GM23338 (cell line): ENCODE measurements around the gene WFDC6. TPM values are rescaled to one million over a fixed set of nuclear protein-coding genes. Genes with fewer than 3 reads are reported as not detected.
A peak's percentile ranks its signal among the peaks of the same experiment; 100 is the strongest.

Source experiments
- ATAC-seq: fragments of 200-7000 bp; cut with Tn5 transposase; 3 replicates; pipeline ENCODE4 v1.9.1; 2020
- DNase-seq: peaks from one replicate; pipeline ENCODE4 v3.0.0-alpha.2; 2015; ENCODE audit warnings: low spot score
- H2AFZ ChIP-seq: fragments of 200-600 bp; sonication (generic); 2 replicates; pipeline ENCODE4 v1.8.0; 2016; ENCODE audit warnings: antibody characterized with exemption, mild to moderate bottlenecking, moderate library complexity
- H3F3A ChIP-seq: fragments of 200-600 bp; sonication (generic); replicated peaks from 2 replicates; pipeline ENCODE4 v1.8.0; 2017; ENCODE audit warnings: antibody characterized with exemption, mixed run types, low read depth
- H3K27ac ChIP-seq: fragments of 200-600 bp; sonication (generic); 2 replicates; pipeline ENCODE4 v1.6.1; 2016; ENCODE audit warnings: low read depth
- H3K27me3 ChIP-seq: fragments of 200-600 bp; sonication (generic); 2 replicates; pipeline ENCODE4 v1.8.0; 2016; ENCODE audit warnings: mild to moderate bottlenecking, mixed run types, moderate library complexity; ENCODE audit not compliant: insufficient read depth
- H3K36me3 ChIP-seq: fragments of 200-600 bp; sonication (generic); 2 replicates; pipeline ENCODE4 v1.8.0; 2016; ENCODE audit warnings: mild to moderate bottlenecking; ENCODE audit not compliant: insufficient read depth
- H3K4me1 ChIP-seq: fragments of 200-600 bp; sonication (generic); 2 replicates; pipeline ENCODE4 v1.8.0; 2016; ENCODE audit warnings: mild to moderate bottlenecking, moderate library complexity; ENCODE audit not compliant: insufficient read depth
- H3K4me2 ChIP-seq: fragments of 200-600 bp; sonication (generic); 2 replicates; pipeline ENCODE4 v1.7.1; 2017; ENCODE audit warnings: mixed run types
- H3K4me3 ChIP-seq: fragments of 200-600 bp; sonication (generic); 2 replicates; pipeline ENCODE4 v1.6.1; 2016; ENCODE audit warnings: mixed run types
- H3K79me2 ChIP-seq: fragments of 200-600 bp; sonication (generic); replicated peaks from 2 replicates; pipeline ENCODE4 v1.8.0; 2017; ENCODE audit warnings: mild to moderate bottlenecking; ENCODE audit not compliant: insufficient read depth
- H3K9me2 ChIP-seq: fragments of 200-600 bp; sonication (generic); 2 replicates; pipeline ENCODE4 v1.8.0; 2017; ENCODE audit not compliant: insufficient read depth
- H4K20me1 ChIP-seq: fragments of 200-600 bp; sonication (generic); replicated peaks from 2 replicates; pipeline ENCODE4 v1.8.0; 2017; ENCODE audit warnings: mild to moderate bottlenecking; ENCODE audit not compliant: insufficient read depth
- H3K27ac Mint-ChIP-seq: 2 replicates; pipeline ENCODE4 v1.8.0; 2020; ENCODE audit warnings: inconsistent platforms, mild to moderate bottlenecking, moderate library complexity, mixed read lengths
- H3K27me3 Mint-ChIP-seq: 3 replicates; pipeline ENCODE4 v1.8.0; 2022; ENCODE audit warnings: low read depth, mild to moderate bottlenecking, moderate library complexity, mixed read lengths, inconsistent platforms; ENCODE audit not compliant: insufficient read depth, poor library complexity
- H3K36me3 Mint-ChIP-seq: 3 replicates; pipeline ENCODE4 v1.8.0; 2021; ENCODE audit warnings: low read depth, mild to moderate bottlenecking, inconsistent platforms, moderate library complexity, mixed read lengths
- H3K4me1 Mint-ChIP-seq: 3 replicates; pipeline ENCODE4 v1.8.0; 2020; ENCODE audit warnings: mild to moderate bottlenecking, inconsistent platforms, mixed read lengths
- H3K4me3 Mint-ChIP-seq: 3 replicates; pipeline ENCODE4 v1.8.0; 2021; ENCODE audit warnings: moderate library complexity, mild to moderate bottlenecking, inconsistent platforms, mixed read lengths
- H3K9me3 Mint-ChIP-seq: 3 replicates; pipeline ENCODE4 v1.8.0; 2020; ENCODE audit warnings: moderate library complexity, mild to moderate bottlenecking, inconsistent platforms, mixed read lengths
- CREB1 ChIP-seq: fragments of 250-450 bp; sonication (Bioruptor Pico); IDR thresholded peaks from 2 replicates; pipeline ENCODE4 v1.5.0; 2020; ENCODE audit warnings: low read depth, mild to moderate bottlenecking, moderate library complexity
- ETS1 ChIP-seq: IDR thresholded peaks from 2 replicates; pipeline ENCODE4 v1.6.1; 2016; ENCODE audit warnings: antibody characterized with exemption
- EZH2 ChIP-seq: fragments of 200-600 bp; sonication (generic); IDR thresholded peaks from one replicate; pipeline ENCODE4 v1.8.0; 2017; ENCODE audit warnings: antibody characterized with exemption, mild to moderate bottlenecking, low read depth; ENCODE audit not compliant: unreplicated experiment
- EZH2phosphoT487 ChIP-seq: fragments of 200-600 bp; sonication (generic); IDR thresholded peaks from one replicate; pipeline ENCODE4 v1.8.1; 2018; ENCODE audit warnings: antibody characterized with exemption; ENCODE audit not compliant: unreplicated experiment
- JUNB ChIP-seq: IDR thresholded peaks from one replicate; pipeline ENCODE4 v1.6.1; 2016; ENCODE audit warnings: antibody characterized with exemption; ENCODE audit not compliant: unreplicated experiment
- POLR2AphosphoS5 ChIP-seq: IDR thresholded peaks from 2 replicates; pipeline ENCODE4 v1.6.1; 2016; ENCODE audit warnings: antibody characterized with exemption, low read depth
- STAT1 ChIP-seq: IDR thresholded peaks from one replicate; pipeline ENCODE4 v1.6.1; 2016; ENCODE audit warnings: antibody characterized with exemption; ENCODE audit not compliant: unreplicated experiment
- ZNF114 ChIP-seq: fragments of 250-450 bp; sonication (Bioruptor Pico); IDR thresholded peaks from 2 replicates; pipeline ENCODE4 v1.5.0; 2020; ENCODE audit warnings: mild to moderate bottlenecking, moderate library complexity
- ZNF462 ChIP-seq: fragments of 250-450 bp; sonication (Bioruptor Pico); IDR thresholded peaks from 2 replicates; pipeline ENCODE4 v1.5.0; 2020; ENCODE audit warnings: mild to moderate bottlenecking, moderate library complexity
- polyA plus RNA-seq: library from polyadenylated mRNA; unstranded; fragments of >200 nt; fragmentation: Nextera tagmentation; extraction: Ambion mirVana; gene quantifications from 2 replicates; pipeline ENCODE4 v1.2.1, GENCODE V29; 2016
- total RNA-seq: library from RNA; depleted of rRNA; stranded (reverse); fragments of >200 nt; shearing (Covaris generic); gene quantifications from 2 replicates; pipeline ENCODE4 v1.2.3, GENCODE V29; 2014

WFDC6 gene
- total and polyA plus RNA-seq, 2 experiments from 2014 or later = not detected

GRCh38 chr20:45548410-45548809, 9.1 kb upstream of the WFDC6 start (continued):
- TF ChIP-seq STAT1 = no peak
- TF ChIP-seq ZNF462 (CRISPR knock-in tag) = no peak
- TF ChIP-seq JUNB = no peak
- no peak for TF ChIP-seq ETS1
- no peak for TF ChIP-seq EZH2
- TF ChIP-seq POLR2AphosphoS5 = no peak
- TF ChIP-seq ZNF114 = no peak

- H3K4me3 Mint-ChIP-seq = no peak within 1 kb of the TSS
- TF ChIP-seq POLR2AphosphoS5 (no peak), ZNF114 (no peak), ETS1 (no peak), STAT1 (no peak), EZH2phosphoT487 (no peak), EZH2 (no peak), CREB1 (CRISPR knock-in tag) (no peak)
Measured at GRCh38 chr20:45547206-45547770, 8.0 kb upstream of the WFDC6 start, which contains the start of gene EPPIN. TSS of gene EPPIN (minus strand) at chr20:45547401. CDS start at chr20:45547357, 44 bp downstream.

More at GRCh38 chr20:45547206-45547770, 8.0 kb upstream of the WFDC6 start, which contains the start of gene EPPIN:
- H3K36me3 ChIP-seq = no peaks in the 10 kb centered on the region
- H3F3A ChIP-seq = no peaks in the 10 kb centered on the region
- no peaks in the 10 kb centered on the region for H3K79me2 ChIP-seq
- H3K27ac Mint-ChIP-seq = peak within 1 kb of the TSS; percentile 69
- ATAC-seq = no peak
- peaks cover 1% of the 10 kb centered on the region for H3K27me3 Mint-ChIP-seq
- no peaks in the 10 kb centered on the region for H3K4me1 ChIP-seq
- no peaks in the 10 kb centered on the region for H3K27me3 ChIP-seq
- no peaks in the 10 kb centered on the region; the same call in 2 of the 3 replicates for H3K9me3 Mint-ChIP-seq
- no peak for DNase-seq
- H3K27ac ChIP-seq = no peak within 1 kb of the TSS
- peaks cover 8% of the 10 kb centered on the region; the same call in 2 of the 3 replicates for H3K4me1 Mint-ChIP-seq
- no peak within 1 kb of the TSS for H2AFZ ChIP-seq
- H3K9me2 ChIP-seq = peaks cover 14% of the 10 kb centered on the region; the same call in 1 of the 2 replicates
- no peaks in the 10 kb centered on the region; the same call in 1 of the 3 replicates for H3K36me3 Mint-ChIP-seq
- no peaks in the 10 kb centered on the region for H4K20me1 ChIP-seq
- no peak within 1 kb of the TSS for H3K4me2 ChIP-seq
- H3K4me3 ChIP-seq = no peak within 1 kb of the TSS
